ENCODE data around the gene SIGLEC6. TPM values are rescaled to one million over a fixed set of nuclear protein-coding genes. Genes with fewer than 3 reads are reported as not detected.

The SIGLEC6 gene
- total RNA-seq, 6 experiments from 2014 or later: not detected

GRCh38 chr19:51530616-51531015 lies 854 bp downstream of the SIGLEC6 start:
- no peaks in the 10 kb centered on the region for H3K36me3 ChIP-seq
- H3K4me3 ChIP-seq: no peak overlapping the region
- no peak overlapping the region for H3K27ac ChIP-seq
- TF ChIP-seq CTCF (IDR thresholded peaks at IDR 0.05) (no peak), POLR2A (IDR thresholded peaks at IDR 0.05) (no peak)
- intact Hi-C loops (cut with DNase I): no loop called here
- ATAC-seq (no peak), DNase-seq (no peak)
- no CpG with 5 or more reads among the region's 8 CpGs for WGBS (ENCODE audit: insufficient coverage, low coverage, low lambda C conversion rate, missing lambda C conversion rate)
- no peaks in the 10 kb centered on the region for H3K4me1 ChIP-seq
- no peaks in the 10 kb centered on the region for H3K9me3 ChIP-seq
- no peaks in the 10 kb centered on the region for H3K27me3 ChIP-seq

- DNase-seq: no peak
- H3K9me3 ChIP-seq: no peaks in the 10 kb centered on the region
- H3K27me3 ChIP-seq: no peaks in the 10 kb centered on the region
- no peaks in the 10 kb centered on the region for H3K36me3 ChIP-seq
- TF ChIP-seq POLR2A (IDR thresholded peaks at IDR 0.05): no peak
- TF ChIP-seq CTCF (IDR thresholded peaks at IDR 0.05): no peak
- WGBS (ENCODE audit: insufficient coverage, low coverage, low lambda C conversion rate, missing lambda C conversion rate): no CpG with 5 or more reads among the region's 2 CpGs
- no peaks in the 10 kb centered on the region for H3K4me1 ChIP-seq
- no peak overlapping the region for H3K4me3 ChIP-seq
- intact Hi-C loops (cut with DNase I): no loop called here
- ATAC-seq: no peak
- H3K27ac ChIP-seq: no peak overlapping the region
Observed at GRCh38 chr19:51529301-51529700, 2.2 kb downstream of the SIGLEC6 start.

- TF ChIP-seq POLR2A (IDR thresholded peaks at IDR 0.05) (no peak), CTCF (IDR thresholded peaks at IDR 0.05) (no peak)
- Histone ChIP-seq H3K27me3 (no peaks in the 10 kb centered on the region), H3K36me3 (no peaks in the 10 kb centered on the region), H3K27ac (no peak overlapping the region), H3K9me3 (no peaks in the 10 kb centered on the region), H3K4me3 (no peak overlapping the region), H3K4me1 (no peaks in the 10 kb centered on the region)
- no peak for DNase-seq
- no peak for ATAC-seq
- intact Hi-C loops (cut with DNase I): no loop called here
- no CpG with 5 or more reads among the region's 4 CpGs for WGBS (ENCODE audit: insufficient coverage, low coverage, low lambda C conversion rate, missing lambda C conversion rate)
Observed at GRCh38 chr19:51525651-51526050, 5.8 kb downstream of the SIGLEC6 start.

- WGBS (ENCODE audit: insufficient coverage, low coverage, low lambda C conversion rate, missing lambda C conversion rate): 48% methylated on average over 5 of the region's 8 CpGs
- intact Hi-C loops (cut with DNase I): no loop called here
- no peak for ATAC-seq
- Histone ChIP-seq H3K4me3 (no peak overlapping the region), H3K27ac (no peak overlapping the region), H3K4me1 (no peaks in the 10 kb centered on the region), H3K36me3 (no peaks in the 10 kb centered on the region), H3K9me3 (no peaks in the 10 kb centered on the region), H3K27me3 (no peaks in the 10 kb centered on the region)
- TF ChIP-seq CTCF (IDR thresholded peaks at IDR 0.05): no peak
- DNase-seq: no peak
Observed at GRCh38 chr19:51524666-51525264, 6.7 kb downstream of the SIGLEC6 start.

GRCh38 chr19:51521781-51522180 lies 9.7 kb downstream of the SIGLEC6 start:
- TF ChIP-seq POLR2A (IDR thresholded peaks at IDR 0.05): no peak
- TF ChIP-seq CTCF (IDR thresholded peaks at IDR 0.05): no peak
- no peaks in the 10 kb centered on the region for H3K36me3 ChIP-seq
- no peak for DNase-seq
- H3K4me1 ChIP-seq: no peaks in the 10 kb centered on the region
- ATAC-seq: no peak
- H3K4me3 ChIP-seq: no peak overlapping the region
- H3K27me3 ChIP-seq: no peaks in the 10 kb centered on the region
- no peak overlapping the region for H3K27ac ChIP-seq
- WGBS (ENCODE audit: insufficient coverage, low coverage, low lambda C conversion rate, missing lambda C conversion rate): 15% methylated on average over 2 of the region's 2 CpGs
- no peaks in the 10 kb centered on the region for H3K9me3 ChIP-seq
- intact Hi-C loops (cut with DNase I): no loop called here
